Right ventricle myocardium superior (tissue), 1 donor: ENCODE results near the gene TRIP4. TPM values are rescaled to one million over a fixed set of nuclear protein-coding genes. Genes with fewer than 3 reads are reported as not detected.
"Not testable (repeated sequence)": the region's sequence is repeated elsewhere in the genome, so short reads cannot be mapped to it uniquely, and the experiment has no call there.

Experiments used
- ATAC-seq: fragments of 200-7000 bp; cut with Tn5 transposase; one replicate; pipeline ENCODE4 v1.9.1; 2020; ENCODE audit warnings: mild to moderate bottlenecking; ENCODE audit not compliant: poor library complexity
- DNase-seq: peaks from one replicate; pipeline ENCODE4 v3.0.0-alpha.2; 2020
- intact Hi-C: fragments of 100-400 bp; cut with DNase I; formaldehyde crosslinking; loops from one replicate; pipeline ENCODE4 v1.11.2; 2022
- long read RNA-seq: library from polyadenylated mRNA; unstranded; transcript quantifications from one replicate; pipeline ENCODE4 v2.0.0, GENCODE V29; 2021
- total RNA-seq: library from RNA; stranded (reverse); fragmentation: NEBNext Ultra II Directional; extraction: Animal tissue kit (Norgen Biotek cat#: 25700); gene quantifications from one replicate; pipeline ENCODE4 v1.2.1, GENCODE V29; 2021
- donor health status: DM: no; HTN: yes; CAD: no; lungs with severe emphysema.

TRIP4 gene
- 13.1 TPM for total RNA-seq
- long read RNA-seq, transcript TRIP4-201 (13 exons, 2,045 nt), result major isoform, 22 of 26 reads
- long read RNA-seq, partial matches to known transcripts, result 0 of 26 reads
- long read RNA-seq, other reads (novel, unspliced or antisense), result 3 of 26 reads

DNA sequence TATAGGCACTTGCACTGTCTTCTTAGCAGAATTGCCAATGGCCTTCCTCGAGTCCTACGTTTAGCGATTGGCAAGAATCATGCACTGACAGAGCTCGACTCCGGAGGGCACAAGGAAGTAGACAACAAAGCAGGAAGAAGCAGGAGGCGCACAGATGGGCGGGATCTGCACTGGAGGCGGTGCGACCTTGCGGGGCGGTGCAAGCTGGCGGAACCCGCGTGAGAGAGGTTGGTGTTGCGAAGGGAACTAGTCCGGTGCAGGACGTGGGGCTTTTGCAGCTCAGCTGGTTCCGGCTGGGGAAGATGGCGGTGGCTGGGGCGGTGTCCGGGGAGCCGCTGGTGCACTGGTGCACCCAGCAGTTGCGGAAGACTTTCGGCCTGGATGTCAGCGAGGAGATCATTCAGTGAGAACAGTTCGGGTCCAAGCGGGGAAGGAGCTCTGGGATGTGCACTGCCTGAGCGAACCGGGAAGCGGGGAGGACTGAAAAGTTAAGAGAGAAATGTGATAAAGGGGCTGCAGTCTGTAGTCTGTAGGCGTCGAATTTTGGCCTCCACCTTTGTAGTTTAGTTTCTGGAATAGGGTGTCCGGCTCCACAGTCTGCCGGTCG lies at the start of gene TRIP4:
Gene TRIP4, plus strand, starts transcription at position 275 of the 607 bp plus-strand sequence. Its CDS starts 28 bp downstream, at position 303.
- ATAC-seq, result peak; percentile 99
- DNase-seq, result peak; percentile 97
- intact Hi-C loops, result no loop called here

DNA sequence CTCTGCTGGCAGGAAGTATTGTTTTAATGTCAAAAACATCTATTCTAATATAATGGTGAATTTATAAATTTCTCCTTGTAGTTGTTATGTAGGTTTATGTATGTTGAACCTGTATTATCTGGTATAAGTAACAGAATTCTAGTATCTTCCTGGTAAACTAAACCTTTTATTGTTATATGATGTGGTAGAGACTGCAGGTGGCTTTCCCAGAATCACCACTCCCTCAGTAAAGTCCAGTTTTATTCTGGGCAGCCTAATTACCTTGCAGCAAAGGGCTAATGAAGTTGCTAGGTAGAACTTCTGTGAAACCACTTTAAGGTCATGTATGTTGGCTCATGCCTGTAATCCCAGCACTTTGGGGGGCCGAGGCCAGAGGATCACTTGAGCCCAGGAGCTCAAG lies 47.3 kb upstream of the TRIP4 start:
- DNase-seq (no peak), ATAC-seq (no peak)
- intact Hi-C loops, result no loop called here

DNA sequence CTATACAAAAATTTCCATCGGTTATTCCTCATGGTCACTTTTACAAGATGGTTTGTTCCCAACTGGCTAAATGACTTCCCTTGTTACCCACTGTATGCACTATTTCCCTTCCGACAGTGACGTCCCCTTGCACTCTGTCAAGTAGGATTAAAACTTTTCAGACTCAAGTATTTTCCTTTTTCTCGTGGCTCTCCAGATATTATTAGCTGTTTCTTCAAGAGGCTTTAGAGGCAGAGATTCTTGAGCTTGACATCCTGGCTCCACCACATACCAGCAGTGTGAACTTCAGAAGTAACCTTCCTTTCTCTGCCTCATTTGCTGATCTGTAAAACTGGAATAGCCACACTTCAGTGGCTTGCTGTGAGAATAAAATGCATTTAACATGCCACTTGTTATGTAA lies 45.7 kb upstream of the TRIP4 start:
- ATAC-seq (no peak), DNase-seq (no peak)
- intact Hi-C loops, result no loop called here

DNA sequence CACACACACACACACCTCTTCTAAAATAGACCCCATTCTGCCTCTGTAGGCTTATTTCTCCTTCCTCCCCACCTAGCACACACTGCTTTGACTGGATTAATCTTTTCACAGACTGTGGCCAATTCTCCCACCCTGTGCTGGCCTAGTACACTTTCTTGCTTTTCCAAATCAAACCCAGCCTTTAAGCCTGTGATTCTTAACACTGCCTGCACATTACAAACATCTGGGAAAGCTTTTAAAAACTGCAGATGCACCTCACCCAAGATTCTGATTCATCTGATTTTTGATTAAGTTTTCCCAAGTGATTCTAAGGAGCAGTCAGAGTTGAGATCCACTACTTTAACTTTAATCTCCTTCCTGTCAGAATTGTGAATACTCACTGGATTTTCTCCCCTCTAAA lies 44.4 kb upstream of the TRIP4 start:
- intact Hi-C loops, result no loop called here
- no peak for DNase-seq
- ATAC-seq, result no peak

DNA sequence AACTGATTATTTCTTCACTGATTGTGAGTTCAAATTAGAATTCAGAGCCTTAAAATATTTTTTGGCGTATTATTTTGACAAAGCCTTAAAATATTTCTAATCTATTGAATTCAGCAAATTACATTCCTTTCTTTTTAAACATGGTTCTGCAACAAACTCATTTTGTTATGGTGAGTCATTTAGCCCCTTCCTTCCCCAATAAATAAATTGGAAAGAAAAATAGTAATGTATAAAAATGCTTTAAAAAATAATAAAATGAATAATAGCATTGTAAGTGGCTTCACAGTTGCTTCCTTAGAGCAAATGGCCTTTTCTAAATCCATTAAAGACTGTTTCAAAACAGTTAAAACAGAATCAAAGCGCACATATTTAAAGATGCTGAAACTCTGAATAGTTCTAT lies 43.8 kb upstream of the TRIP4 start:
- intact Hi-C loops, result no loop called here
- DNase-seq (no peak), ATAC-seq (no peak)

DNA sequence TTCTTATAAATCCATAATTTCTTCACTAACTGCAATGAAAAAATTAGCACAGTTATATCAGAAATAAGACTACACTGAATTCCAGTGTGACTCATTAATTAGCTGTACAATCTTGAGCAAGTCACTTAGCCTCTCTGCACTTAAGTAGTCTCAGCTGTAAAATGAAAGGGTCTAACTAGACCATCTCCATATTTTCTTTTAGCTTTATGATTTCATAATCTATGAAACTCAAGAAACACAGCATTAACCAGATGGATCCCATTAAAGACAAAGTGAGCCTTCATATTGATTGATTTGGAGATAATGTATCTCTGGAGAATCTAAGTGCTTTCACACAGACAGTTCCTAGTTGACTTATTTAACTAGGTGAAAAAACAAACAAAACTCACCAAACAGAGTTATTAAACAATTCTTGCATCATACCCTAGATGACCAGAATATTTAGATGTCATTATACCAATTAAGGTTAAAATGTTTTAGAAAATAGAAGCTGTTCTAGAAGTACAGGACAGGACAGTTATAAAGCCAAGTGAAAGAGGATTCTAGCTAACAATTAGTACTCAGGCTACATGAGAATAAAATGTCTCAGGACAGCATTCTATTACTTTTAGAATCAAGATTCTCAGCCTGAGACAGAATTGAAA lies 42.9 kb upstream of the TRIP4 start:
- intact Hi-C loops, result no loop called here
- ATAC-seq (no peak), DNase-seq (no peak)

DNA sequence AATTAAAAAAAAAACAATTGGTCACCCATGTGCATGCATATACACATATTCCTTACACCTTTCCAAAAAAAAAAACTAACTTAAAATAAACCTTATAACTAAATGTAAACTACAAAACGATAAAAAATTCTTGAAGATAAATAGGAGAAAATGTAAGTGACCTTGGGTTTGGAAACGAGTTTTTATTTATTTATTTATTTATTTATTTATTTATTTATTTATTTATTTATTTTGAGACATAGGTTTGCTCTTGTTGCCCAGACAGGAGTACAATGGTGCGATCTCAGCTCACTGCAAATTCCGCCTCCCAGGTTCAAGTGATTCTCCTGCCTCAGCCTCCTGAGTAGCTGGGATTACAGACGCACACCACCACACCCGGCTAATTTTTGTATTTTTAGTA lies 41.4 kb upstream of the TRIP4 start:
- intact Hi-C loops, DNase-seq, ATAC-seq: not testable (repeated sequence)

DNA sequence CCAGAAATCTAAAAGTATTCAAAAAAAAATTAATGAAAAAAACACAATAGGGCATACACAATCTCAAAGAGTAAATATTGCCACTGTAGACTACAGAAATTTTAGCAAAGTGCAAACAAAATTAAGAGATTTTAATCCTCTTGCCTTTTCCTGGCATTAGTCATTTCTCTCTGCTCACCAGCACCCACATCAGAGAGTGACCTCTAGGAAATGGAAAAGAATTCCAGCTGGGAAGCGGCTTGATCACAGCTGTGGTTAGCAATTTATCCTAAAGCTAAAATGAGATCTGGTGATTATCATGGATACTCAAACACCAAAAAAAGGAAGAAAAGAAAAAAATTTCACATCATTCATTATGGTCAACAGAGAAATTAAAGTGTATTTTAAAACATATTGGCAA lies 39.2 kb upstream of the TRIP4 start:
- DNase-seq, result no peak
- intact Hi-C loops, result no loop called here
- ATAC-seq, result no peak

DNA sequence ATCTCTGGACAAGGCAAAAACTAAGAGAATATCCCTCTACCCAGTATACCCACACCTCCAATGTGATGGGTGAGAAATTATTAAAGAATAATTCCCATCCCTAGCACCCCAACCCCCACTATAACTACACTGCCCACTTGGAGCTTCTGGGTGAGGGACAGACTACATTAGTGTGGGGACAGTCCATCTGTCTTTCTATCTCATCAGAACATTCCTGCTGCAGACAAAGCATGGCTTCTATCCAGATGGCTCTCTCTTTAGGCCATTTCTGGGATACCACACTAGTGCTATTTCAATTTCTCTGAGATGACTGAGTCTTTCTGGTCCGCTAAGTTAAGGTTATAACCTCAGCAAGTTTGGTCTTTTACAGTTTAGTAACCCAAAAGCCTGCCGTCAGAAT lies 38.3 kb upstream of the TRIP4 start:
- intact Hi-C loops, result no loop called here
- DNase-seq, result no peak

DNA sequence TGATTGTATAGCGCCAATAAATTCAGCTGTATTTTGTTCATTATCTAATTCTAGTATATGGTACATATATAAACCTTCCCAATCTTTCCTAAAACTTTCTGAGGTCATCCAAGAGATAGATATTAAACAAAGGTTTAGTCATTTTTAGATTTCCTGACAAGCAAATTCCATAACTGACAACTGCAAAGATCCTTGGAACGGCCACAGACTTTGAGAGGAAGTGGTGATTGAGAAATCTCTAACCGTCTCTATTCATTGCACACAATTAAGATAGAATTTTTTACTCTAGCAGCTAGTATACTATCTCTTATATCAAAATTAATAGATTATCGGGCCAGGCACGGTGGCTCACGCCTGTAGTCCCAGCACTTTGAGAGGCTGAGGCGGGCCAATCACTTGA lies 36.4 kb upstream of the TRIP4 start:
- ATAC-seq (no peak), DNase-seq (no peak)
- intact Hi-C loops, result no loop called here

More for the DNA sequence above, 38.3 kb upstream of the TRIP4 start:
- ATAC-seq, result peak; percentile 43

DNA sequence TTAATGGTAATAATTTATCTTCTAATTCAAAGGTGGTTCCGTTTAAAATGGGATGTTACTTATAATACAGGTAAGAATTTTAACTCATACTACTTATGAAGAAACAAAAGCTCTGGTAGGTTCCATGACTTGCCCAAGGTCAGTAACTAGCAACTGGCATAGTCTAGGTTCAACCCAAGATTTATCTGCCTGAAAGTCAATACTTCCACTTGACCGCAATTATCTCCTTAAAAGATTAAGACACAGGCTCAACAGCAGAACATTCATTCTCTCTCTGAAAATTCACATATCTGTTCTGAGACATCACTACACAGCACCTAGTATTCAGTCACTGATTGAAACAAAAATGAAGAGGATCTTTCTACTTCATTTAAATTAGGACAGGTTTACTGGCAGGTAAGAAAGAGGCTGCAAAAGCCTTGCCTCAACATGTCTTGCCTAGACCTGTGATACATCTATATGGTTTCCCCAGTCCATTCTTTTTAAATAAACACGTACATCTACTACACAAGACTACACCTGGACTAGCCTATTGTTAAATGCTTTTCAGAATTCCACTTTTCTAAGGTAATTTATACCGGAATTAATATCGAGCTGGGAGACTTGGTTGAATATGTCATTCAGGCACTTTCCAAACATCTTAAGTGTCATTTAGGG lies 32.8 kb upstream of the TRIP4 start:
- ATAC-seq (no peak), DNase-seq (no peak)
- intact Hi-C loops, result no loop called here

DNA sequence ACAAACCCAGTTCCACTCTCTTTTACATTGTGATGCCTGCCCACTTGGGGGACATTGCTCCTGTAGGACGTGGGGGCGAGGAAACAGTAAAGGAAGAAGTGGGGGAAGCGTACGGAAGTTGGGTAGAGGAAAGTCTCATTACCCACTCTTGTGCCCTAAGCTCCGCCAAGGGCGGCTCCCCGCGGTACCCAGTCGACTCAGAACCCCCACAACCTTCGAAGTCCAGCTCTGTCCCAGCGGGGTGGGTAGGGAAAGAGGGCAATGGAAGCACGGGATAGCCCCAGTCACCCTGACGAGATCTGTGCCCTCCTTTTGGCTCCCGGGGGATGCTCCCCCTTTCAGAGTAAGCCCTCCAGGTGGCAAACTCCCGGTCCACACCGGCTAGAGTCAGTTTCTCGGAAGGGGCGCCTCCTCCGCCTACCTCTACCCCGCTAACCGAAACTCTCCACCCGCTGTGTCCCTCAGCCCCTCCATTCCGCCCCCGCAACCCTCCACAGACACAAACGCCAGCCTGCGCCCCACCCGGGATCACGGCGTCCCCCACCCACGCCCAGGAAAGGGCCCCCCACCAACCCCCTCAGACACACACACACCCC lies 32.2 kb upstream of the TRIP4 start:
- DNase-seq (no peak), ATAC-seq (peak; percentile 34)
- intact Hi-C loops, result no loop called here

DNA sequence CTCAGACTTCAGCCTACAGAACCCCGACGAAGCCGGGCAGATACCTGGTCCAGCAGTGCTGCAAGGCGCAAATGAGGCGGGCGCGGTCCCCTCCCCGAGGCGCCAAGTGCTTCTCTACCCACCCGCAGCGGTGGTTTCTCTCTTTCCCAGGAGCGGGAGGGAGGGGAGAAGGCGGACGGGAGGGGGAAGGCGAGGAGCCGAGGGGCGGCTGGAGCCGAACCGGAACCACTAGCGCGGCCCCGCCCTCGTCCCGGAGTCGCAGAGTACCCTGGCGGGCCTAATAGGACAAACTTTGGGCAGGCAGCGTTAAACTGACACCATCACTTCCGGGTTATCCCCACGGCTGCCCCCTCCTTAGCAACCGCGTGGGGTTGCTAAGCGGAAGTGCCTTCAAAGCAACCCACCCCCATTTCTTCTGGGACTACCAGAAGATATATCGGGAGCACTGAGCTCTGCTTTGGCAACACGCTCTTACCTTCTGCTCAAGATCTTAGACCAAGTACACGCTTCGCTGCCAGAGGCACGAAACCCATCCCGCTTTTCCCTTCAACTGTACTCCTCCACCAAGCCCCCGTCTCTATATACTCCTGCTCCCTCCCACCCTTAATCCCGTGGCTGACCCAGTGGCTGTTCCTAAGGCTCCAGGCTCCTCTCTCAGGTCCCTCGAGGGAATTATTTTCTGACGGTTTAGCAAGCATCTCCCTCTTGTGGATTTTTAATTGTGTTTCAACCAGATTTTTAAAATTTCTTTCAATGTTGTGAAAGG lies 31.5 kb upstream of the TRIP4 start, which contains the start of gene CSNK1G1:
Gene CSNK1G1, minus strand, starts transcription at position 230 of the 766 bp plus-strand sequence. CDS start 55,674 bp downstream, outside the sequence.
- intact Hi-C loops, result no loop called here
- DNase-seq, result peak; percentile 96
- peak; percentile 100 for ATAC-seq

DNA sequence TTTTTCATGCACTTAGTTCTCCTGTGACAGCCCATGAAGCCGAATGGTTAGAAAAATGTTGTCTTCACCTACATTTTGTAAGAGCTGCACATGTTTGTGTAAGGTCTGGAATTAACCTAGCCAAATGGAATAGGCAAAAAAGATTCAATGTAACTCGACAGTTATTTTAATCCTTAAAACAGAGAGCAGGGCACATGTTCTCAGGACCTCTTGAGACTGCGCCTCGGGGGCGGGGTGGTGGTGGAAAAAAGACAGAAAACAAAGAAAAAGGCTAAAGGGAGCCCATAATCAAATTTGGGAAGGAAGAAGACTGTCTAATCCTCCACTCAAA lies 31.0 kb upstream of the TRIP4 start:
- no peak for ATAC-seq
- intact Hi-C loops, result no loop called here
- DNase-seq, result no peak

DNA sequence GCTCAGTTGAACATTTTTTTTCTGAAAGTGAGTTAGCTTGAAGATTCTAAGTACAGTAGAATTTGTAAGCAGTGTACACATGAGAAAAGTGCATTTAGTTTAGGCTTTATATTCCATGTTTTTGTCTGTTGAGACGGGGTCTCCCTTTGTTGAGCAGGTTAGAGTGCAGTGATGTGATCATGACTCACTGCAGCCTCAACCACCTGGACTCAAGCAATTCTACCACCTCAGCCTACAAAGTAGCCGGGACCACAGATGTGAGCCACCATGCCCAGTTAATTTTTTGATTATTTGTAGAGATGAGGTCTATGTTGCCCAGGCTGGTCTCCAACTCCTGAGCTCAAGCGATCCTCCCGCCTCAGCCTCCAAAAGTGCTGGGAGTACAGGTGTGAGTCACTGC lies 26.4 kb upstream of the TRIP4 start:
- intact Hi-C loops, result no loop called here

DNA sequence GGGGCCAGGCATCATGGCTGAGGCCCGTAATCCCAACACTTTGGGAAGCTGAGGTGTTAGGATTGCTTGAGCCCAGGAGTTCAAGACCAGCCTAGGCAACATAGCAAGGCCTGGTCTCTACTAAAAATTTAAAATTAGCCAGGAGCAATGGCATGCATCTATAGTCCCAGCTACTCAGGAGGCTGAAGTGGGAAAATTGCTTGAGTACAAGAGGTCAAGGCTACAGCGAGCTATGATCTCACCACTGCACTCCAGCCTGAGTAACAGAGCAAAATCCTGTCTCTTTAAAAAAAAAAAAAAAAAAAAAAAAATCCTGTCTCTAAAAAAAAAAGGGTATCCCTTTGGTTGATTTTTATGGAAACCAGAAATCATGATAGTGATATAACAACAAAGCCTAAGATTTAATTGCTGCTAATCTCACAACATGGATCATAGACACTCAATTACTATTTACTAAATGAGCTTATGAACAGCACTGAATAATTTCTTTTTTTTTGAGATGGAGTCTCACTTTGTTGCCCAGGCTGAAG lies 18.5 kb upstream of the TRIP4 start:
- ATAC-seq (no peak), DNase-seq (no peak)
- intact Hi-C loops, result no loop called here

More for the DNA sequence above, 26.4 kb upstream of the TRIP4 start:
- DNase-seq (no peak), ATAC-seq (no peak)

DNA sequence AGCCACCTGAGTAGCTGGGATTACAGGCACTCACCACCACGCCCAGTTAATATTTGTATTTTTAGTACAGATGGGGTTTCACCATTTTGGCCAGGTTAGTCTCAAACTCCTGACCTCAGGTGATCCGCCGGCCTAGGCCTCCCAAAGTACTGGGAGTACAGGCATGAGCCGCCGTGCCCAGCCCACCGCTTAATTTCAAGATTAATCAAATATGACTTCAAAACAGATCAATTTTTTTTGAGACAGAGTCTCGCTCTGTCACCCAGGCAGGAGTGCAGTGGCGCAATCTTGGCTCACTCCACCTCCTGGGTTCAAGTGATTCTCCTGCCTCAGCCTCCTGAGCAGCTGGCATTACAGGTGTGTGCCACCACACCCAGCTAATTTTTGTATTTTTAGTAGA lies 16.3 kb upstream of the TRIP4 start:
- ATAC-seq, intact Hi-C loops, DNase-seq: not testable (repeated sequence)

DNA sequence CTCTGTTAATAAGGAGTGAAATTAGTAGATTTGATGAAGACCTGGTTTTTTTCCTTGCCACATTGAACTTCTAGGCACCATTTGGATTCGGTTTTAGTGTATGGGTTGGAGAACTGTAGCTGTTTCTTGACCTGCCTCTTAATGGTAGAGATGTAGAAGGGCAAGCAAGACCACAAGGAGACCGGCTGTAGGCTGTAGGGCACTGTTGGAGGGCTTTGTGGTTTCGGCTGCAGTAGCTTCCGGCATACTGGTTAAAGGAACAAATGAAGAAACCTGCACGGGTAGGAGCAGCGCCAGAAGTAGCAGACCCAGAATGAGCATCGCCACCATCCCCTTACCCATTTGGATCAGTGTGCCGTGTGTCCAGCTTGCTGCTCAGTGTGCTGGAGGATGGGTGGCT lies 14.3 kb upstream of the TRIP4 start:
- ATAC-seq, result no peak
- intact Hi-C loops, result no loop called here
- no peak for DNase-seq
